Measurements from ENCODE around the gene DGUOK.

Gene DGUOK

GRCh38 chr2:74002505-74003421 is 76.1 kb downstream of the DGUOK start:
- peak; percentile 90 to 95 for DNase-seq
- TF ChIP-seq GATA1 (IDR thresholded peaks at IDR 0.05; ENCODE audit: low read depth, low read length): no peak
- TF ChIP-seq POLR2A (IDR thresholded peaks at IDR 0.05; ENCODE audit: low read length): peak; percentile 77

- TF ChIP-seq POLR2A (IDR thresholded peaks at IDR 0.05; ENCODE audit: low read length): no peak
- no peak for TF ChIP-seq GATA1 (IDR thresholded peaks at IDR 0.05; ENCODE audit: low read depth, low read length)
- peak; percentile 83 to 92 for DNase-seq
Observed at GRCh38 chr2:74003494-74004211, 77.0 kb downstream of the DGUOK start.

GRCh38 chr2:74004212-74005182 is 77.8 kb downstream of the DGUOK start:
- DNase-seq: peak; percentile 34 to 55
- no peak for TF ChIP-seq GATA1 (IDR thresholded peaks at IDR 0.05; ENCODE audit: low read depth, low read length)
- no peak for TF ChIP-seq POLR2A (IDR thresholded peaks at IDR 0.05; ENCODE audit: low read length)

- TF ChIP-seq GATA1 (IDR thresholded peaks at IDR 0.05; ENCODE audit: low read depth, low read length): no peak
- TF ChIP-seq POLR2A (IDR thresholded peaks at IDR 0.05; ENCODE audit: low read length): no peak
- no peak for DNase-seq
Observed at GRCh38 chr2:74005786-74006185, 79.1 kb downstream of the DGUOK start.

GRCh38 chr2:74006459-74006858 is 79.8 kb downstream of the DGUOK start:
- no peak for DNase-seq
- TF ChIP-seq GATA1 (IDR thresholded peaks at IDR 0.05; ENCODE audit: low read depth, low read length) (no peak), POLR2A (IDR thresholded peaks at IDR 0.05; ENCODE audit: low read length) (no peak)

- no peak for DNase-seq
- TF ChIP-seq POLR2A (IDR thresholded peaks at IDR 0.05; ENCODE audit: low read length): no peak
- no peak for TF ChIP-seq GATA1 (IDR thresholded peaks at IDR 0.05; ENCODE audit: low read depth, low read length)
Observed at GRCh38 chr2:74007121-74007520, 80.4 kb downstream of the DGUOK start.

GRCh38 chr2:74007711-74008110 is 81.0 kb downstream of the DGUOK start:
- TF ChIP-seq POLR2A (IDR thresholded peaks at IDR 0.05; ENCODE audit: low read length): no peak
- no peak for TF ChIP-seq GATA1 (IDR thresholded peaks at IDR 0.05; ENCODE audit: low read depth, low read length)
- no peak for DNase-seq
